Measurements from ENCODE around the gene KCTD12. TPM values are rescaled to one million over a fixed set of nuclear protein-coding genes. Genes with fewer than 3 reads are reported as not detected.

KCTD12 gene
- polyA plus RNA-seq: 101 TPM
- long read RNA-seq, donor 1, full-length matches to known transcripts: 40 of 40 reads
- long read RNA-seq, donor 1, partial matches to known transcripts: 0 of 40 reads
- long read RNA-seq, donor 1, other reads (novel, unspliced or antisense): 0 of 40 reads
- long read RNA-seq, donor 2, full-length matches to known transcripts: 92 of 92 reads
- long read RNA-seq, donor 2, partial matches to known transcripts: 0 of 92 reads
- long read RNA-seq, donor 2, other reads (novel, unspliced or antisense): 0 of 92 reads
- long read RNA-seq, donor 3: 0 reads
- long read RNA-seq, donor 4, full-length matches to known transcripts: 6 of 6 reads
- long read RNA-seq, donor 4, partial matches to known transcripts: 0 of 6 reads
- long read RNA-seq, donor 4, other reads (novel, unspliced or antisense): 0 of 6 reads
- long read RNA-seq, donor 5, full-length matches to known transcripts: 58 of 58 reads
- long read RNA-seq, donor 5, partial matches to known transcripts: 0 of 58 reads
- long read RNA-seq, donor 5, other reads (novel, unspliced or antisense): 0 of 58 reads
- long read RNA-seq, donor 6, full-length matches to known transcripts: 107 of 107 reads
- long read RNA-seq, donor 6, partial matches to known transcripts: 0 of 107 reads
- long read RNA-seq, donor 6, other reads (novel, unspliced or antisense): 0 of 107 reads
- long read RNA-seq, donor 7, full-length matches to known transcripts: 85 of 85 reads
- long read RNA-seq, donor 7, partial matches to known transcripts: 0 of 85 reads
- long read RNA-seq, donor 7, other reads (novel, unspliced or antisense): 0 of 85 reads
- long read RNA-seq, donor 8, full-length matches to known transcripts: 111 of 111 reads
- long read RNA-seq, donor 8, partial matches to known transcripts: 0 of 111 reads
- long read RNA-seq, donor 8, other reads (novel, unspliced or antisense): 0 of 111 reads
- long read RNA-seq, donor 9, full-length matches to known transcripts: 51 of 51 reads
- long read RNA-seq, donor 9, partial matches to known transcripts: 0 of 51 reads
- long read RNA-seq, donor 9, other reads (novel, unspliced or antisense): 0 of 51 reads
- long read RNA-seq, donor 10, full-length matches to known transcripts: 99 of 99 reads
- long read RNA-seq, donor 10, partial matches to known transcripts: 0 of 99 reads
- long read RNA-seq, donor 10, other reads (novel, unspliced or antisense): 0 of 99 reads
- long read RNA-seq, donor 11, full-length matches to known transcripts: 67 of 67 reads
- long read RNA-seq, donor 11, partial matches to known transcripts: 0 of 67 reads
- long read RNA-seq, donor 11, other reads (novel, unspliced or antisense): 0 of 67 reads

GRCh38 chr13:76886292-76887075, at the start of gene KCTD12:
Gene KCTD12, minus strand, starts transcription at chr13:76886405. Its CDS starts 257 bp downstream, at chr13:76886148.
- Histone ChIP-seq H3K27ac (ENCODE audit: low read length) (peak within 1 kb of the TSS; percentile 82), H3K4me3 (ENCODE audit: low read length) (peak within 1 kb of the TSS; percentile 88), H3K27me3 (ENCODE audit: control insufficient read depth, insufficient read depth, low read length) (no peaks in the 10 kb centered on the region), H3K9me3 (ENCODE audit: control insufficient read depth, low read depth, low read length) (no peaks in the 10 kb centered on the region), H3K4me1 (ENCODE audit: control insufficient read depth, insufficient read depth, low read length) (peaks cover 14% of the 10 kb centered on the region), H3K36me3 (ENCODE audit: control insufficient read depth, insufficient read depth, low read length) (peaks cover 6% of the 10 kb centered on the region)
- peak; percentile 77 to 87 for DNase-seq
- WGBS (ENCODE audit: insufficient coverage, low lambda C conversion rate): no CpG with 5 or more reads among the region's 83 CpGs

DNA sequence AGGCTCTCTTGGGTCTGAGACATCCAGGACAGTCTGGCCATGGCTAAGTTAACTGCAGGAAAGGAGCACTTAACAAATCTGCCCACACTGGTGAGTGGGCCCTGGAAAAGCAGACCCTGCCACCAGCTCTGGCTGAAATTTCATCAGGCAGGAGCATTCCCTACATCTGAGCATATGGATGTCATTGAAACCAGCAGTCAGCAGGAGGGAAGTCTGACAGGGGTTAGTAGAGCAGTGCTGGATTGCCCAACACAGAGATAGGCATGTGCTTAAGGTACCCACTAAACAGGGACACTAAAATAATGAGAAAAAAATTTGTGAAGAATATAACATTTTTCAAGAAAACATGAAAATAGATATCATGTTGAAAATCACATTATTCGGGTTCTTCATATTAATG, 48.5 kb upstream of the KCTD12 start:
- Histone ChIP-seq H3K36me3 (ENCODE audit: control insufficient read depth, insufficient read depth, low read length) (no peaks in the 10 kb centered on the region), H3K27ac (ENCODE audit: low read length) (no peak overlapping the region), H3K4me1 (ENCODE audit: control insufficient read depth, insufficient read depth, low read length) (no peaks in the 10 kb centered on the region), H3K4me3 (ENCODE audit: low read length) (no peak overlapping the region), H3K9me3 (ENCODE audit: control insufficient read depth, low read depth, low read length) (peaks cover 2% of the 10 kb centered on the region), H3K27me3 (ENCODE audit: control insufficient read depth, insufficient read depth, low read length) (no peaks in the 10 kb centered on the region)
- 100% methylated on average over 1 of the region's 1 CpG for WGBS (ENCODE audit: insufficient coverage, low lambda C conversion rate)
- DNase-seq: no peak

DNA sequence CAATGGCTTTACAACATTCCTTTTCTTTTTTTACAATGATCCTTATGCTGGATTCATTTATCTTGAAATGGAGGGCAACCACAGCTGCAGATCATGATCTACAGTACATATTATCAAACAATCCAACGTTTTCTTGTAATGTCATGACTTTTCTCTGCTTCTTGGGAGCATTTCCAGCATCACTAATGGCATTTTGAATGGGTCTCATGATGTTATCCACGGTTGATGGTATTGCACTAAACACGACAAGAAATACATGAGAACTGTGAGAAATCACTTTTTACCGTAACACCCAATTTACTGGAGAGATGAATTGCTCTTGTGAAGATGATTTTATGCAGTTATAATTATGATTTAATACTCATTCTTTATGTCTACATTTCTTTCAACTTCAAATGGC, 45.9 kb upstream of the KCTD12 start:
- no peaks in the 10 kb centered on the region for H3K27me3 ChIP-seq (ENCODE audit: control insufficient read depth, insufficient read depth, low read length)
- H3K4me1 ChIP-seq (ENCODE audit: control insufficient read depth, insufficient read depth, low read length): peaks cover 11% of the 10 kb centered on the region
- WGBS (ENCODE audit: insufficient coverage, low lambda C conversion rate): 67% methylated on average over 2 of the region's 4 CpGs
- H3K4me3 ChIP-seq (ENCODE audit: low read length): no peak overlapping the region
- H3K36me3 ChIP-seq (ENCODE audit: control insufficient read depth, insufficient read depth, low read length): no peaks in the 10 kb centered on the region
- H3K27ac ChIP-seq (ENCODE audit: low read length): no peak overlapping the region
- peaks cover 2% of the 10 kb centered on the region for H3K9me3 ChIP-seq (ENCODE audit: control insufficient read depth, low read depth, low read length)
- no peak for DNase-seq

DNA sequence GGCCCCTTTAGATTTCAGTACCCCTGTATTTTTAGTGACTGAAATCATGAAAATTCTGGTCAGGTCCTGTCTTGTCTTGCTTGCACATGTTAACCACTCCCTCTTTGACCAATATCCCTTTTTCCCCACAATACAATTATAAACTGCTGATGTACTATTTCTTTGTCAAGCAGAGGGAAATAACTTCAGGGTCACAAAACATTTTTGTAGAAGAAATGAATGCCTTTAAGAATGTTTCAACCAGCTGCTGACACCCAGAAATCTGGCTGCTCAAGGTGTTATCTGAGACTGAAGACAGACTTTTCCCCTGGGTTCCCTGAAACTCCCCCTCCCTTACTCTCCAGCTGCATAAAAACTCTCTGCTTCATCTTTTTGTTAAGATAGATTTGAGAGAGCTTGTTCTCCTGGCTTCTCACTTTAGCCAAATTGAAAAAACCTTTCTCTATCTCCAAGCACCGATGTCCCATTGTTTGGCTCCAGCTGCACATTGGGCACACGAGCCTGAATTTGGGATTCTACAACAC, 43.7 kb upstream of the KCTD12 start:
- peaks cover 2% of the 10 kb centered on the region for H3K9me3 ChIP-seq (ENCODE audit: control insufficient read depth, low read depth, low read length)
- peaks cover 17% of the 10 kb centered on the region for H3K4me1 ChIP-seq (ENCODE audit: control insufficient read depth, insufficient read depth, low read length)
- no peaks in the 10 kb centered on the region for H3K36me3 ChIP-seq (ENCODE audit: control insufficient read depth, insufficient read depth, low read length)
- no peak overlapping the region for H3K27ac ChIP-seq (ENCODE audit: low read length)
- 100% methylated on average over 1 of the region's 2 CpGs for WGBS (ENCODE audit: insufficient coverage, low lambda C conversion rate)
- DNase-seq: no peak
- no peak overlapping the region for H3K4me3 ChIP-seq (ENCODE audit: low read length)
- no peaks in the 10 kb centered on the region for H3K27me3 ChIP-seq (ENCODE audit: control insufficient read depth, insufficient read depth, low read length)

GRCh38 chr13:76929320-76929719, 43.1 kb upstream of the KCTD12 start:
- H3K4me1 ChIP-seq (ENCODE audit: control insufficient read depth, insufficient read depth, low read length): peaks cover 18% of the 10 kb centered on the region
- peaks cover 2% of the 10 kb centered on the region for H3K9me3 ChIP-seq (ENCODE audit: control insufficient read depth, low read depth, low read length)
- DNase-seq: no peak
- H3K36me3 ChIP-seq (ENCODE audit: control insufficient read depth, insufficient read depth, low read length): no peaks in the 10 kb centered on the region
- H3K27me3 ChIP-seq (ENCODE audit: control insufficient read depth, insufficient read depth, low read length): no peaks in the 10 kb centered on the region
- H3K27ac ChIP-seq (ENCODE audit: low read length): no peak overlapping the region
- no peak overlapping the region for H3K4me3 ChIP-seq (ENCODE audit: low read length)
- WGBS (ENCODE audit: insufficient coverage, low lambda C conversion rate): 88% methylated on average over 4 of the region's 8 CpGs

GRCh38 chr13:76928456-76928855, 42.3 kb upstream of the KCTD12 start:
- no peak overlapping the region for H3K4me3 ChIP-seq (ENCODE audit: low read length)
- H3K36me3 ChIP-seq (ENCODE audit: control insufficient read depth, insufficient read depth, low read length): no peaks in the 10 kb centered on the region
- H3K27ac ChIP-seq (ENCODE audit: low read length): no peak overlapping the region
- H3K9me3 ChIP-seq (ENCODE audit: control insufficient read depth, low read depth, low read length): peaks cover 2% of the 10 kb centered on the region
- WGBS (ENCODE audit: insufficient coverage, low lambda C conversion rate): no CpG with 5 or more reads among the region's 3 CpGs
- no peaks in the 10 kb centered on the region for H3K27me3 ChIP-seq (ENCODE audit: control insufficient read depth, insufficient read depth, low read length)
- no peak for DNase-seq
- H3K4me1 ChIP-seq (ENCODE audit: control insufficient read depth, insufficient read depth, low read length): peaks cover 26% of the 10 kb centered on the region

DNA sequence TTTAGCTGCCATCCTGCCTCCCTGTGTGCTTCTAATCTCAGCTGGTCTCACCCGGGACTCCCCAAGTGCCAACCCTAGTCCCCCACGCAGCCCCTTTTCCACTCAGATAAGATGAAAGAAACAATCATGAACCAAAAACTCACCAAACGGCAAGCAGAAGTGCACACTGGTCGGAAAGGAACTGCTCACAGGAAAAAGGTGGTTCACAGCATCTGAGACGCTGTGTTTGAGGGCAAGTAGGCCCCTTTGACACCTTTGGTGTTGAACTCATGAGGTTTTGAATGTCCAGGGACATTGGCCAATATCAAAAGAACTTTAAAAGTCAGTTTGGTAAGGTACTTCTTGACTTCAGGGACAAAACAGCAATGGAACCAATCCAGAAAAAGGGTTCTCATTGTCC, 41.8 kb upstream of the KCTD12 start:
- no CpG with 5 or more reads among the region's 5 CpGs for WGBS (ENCODE audit: insufficient coverage, low lambda C conversion rate)
- Histone ChIP-seq H3K9me3 (ENCODE audit: control insufficient read depth, low read depth, low read length) (peaks cover 2% of the 10 kb centered on the region), H3K4me1 (ENCODE audit: control insufficient read depth, insufficient read depth, low read length) (peaks cover 31% of the 10 kb centered on the region), H3K4me3 (ENCODE audit: low read length) (no peak overlapping the region), H3K36me3 (ENCODE audit: control insufficient read depth, insufficient read depth, low read length) (no peaks in the 10 kb centered on the region), H3K27ac (ENCODE audit: low read length) (no peak overlapping the region), H3K27me3 (ENCODE audit: control insufficient read depth, insufficient read depth, low read length) (no peaks in the 10 kb centered on the region)
- no peak for DNase-seq

DNA sequence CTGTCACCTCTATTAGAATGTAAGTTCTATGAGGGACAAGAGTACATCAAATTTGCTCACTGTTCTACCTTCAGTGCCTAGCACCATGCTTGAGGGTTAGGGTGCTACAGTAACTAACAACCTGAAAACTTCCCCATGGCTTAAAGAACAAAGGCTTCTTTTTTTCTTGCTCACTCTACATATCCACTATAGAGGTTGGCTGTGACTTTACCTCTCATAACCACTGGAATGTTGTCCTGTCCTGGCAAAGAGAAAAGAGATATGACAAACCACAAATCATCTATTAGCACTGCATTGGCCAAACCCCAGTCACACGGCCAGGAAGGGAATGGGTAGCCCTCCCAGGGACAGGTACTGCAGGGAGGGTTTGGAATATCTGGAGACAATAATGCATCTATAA, 38.9 kb upstream of the KCTD12 start:
- H3K27ac ChIP-seq (ENCODE audit: low read length): no peak overlapping the region
- DNase-seq: no peak
- WGBS (ENCODE audit: insufficient coverage, low lambda C conversion rate): no CpG with 5 or more reads among the region's 1 CpG

GRCh38 chr13:76921516-76921915, 35.3 kb upstream of the KCTD12 start:
- DNase-seq: no peak

More for the DNA sequence above, 38.9 kb upstream of the KCTD12 start:
- Histone ChIP-seq H3K4me3 (ENCODE audit: low read length) (no peak overlapping the region), H3K36me3 (ENCODE audit: control insufficient read depth, insufficient read depth, low read length) (no peaks in the 10 kb centered on the region), H3K27me3 (ENCODE audit: control insufficient read depth, insufficient read depth, low read length) (no peaks in the 10 kb centered on the region), H3K9me3 (ENCODE audit: control insufficient read depth, low read depth, low read length) (no peaks in the 10 kb centered on the region), H3K4me1 (ENCODE audit: control insufficient read depth, insufficient read depth, low read length) (peaks cover 33% of the 10 kb centered on the region)

More at GRCh38 chr13:76921516-76921915, 35.3 kb upstream of the KCTD12 start:
- Histone ChIP-seq H3K4me3 (ENCODE audit: low read length) (no peak overlapping the region), H3K9me3 (ENCODE audit: control insufficient read depth, low read depth, low read length) (no peaks in the 10 kb centered on the region), H3K36me3 (ENCODE audit: control insufficient read depth, insufficient read depth, low read length) (no peaks in the 10 kb centered on the region), H3K27me3 (ENCODE audit: control insufficient read depth, insufficient read depth, low read length) (no peaks in the 10 kb centered on the region), H3K27ac (ENCODE audit: low read length) (no peak overlapping the region), H3K4me1 (ENCODE audit: control insufficient read depth, insufficient read depth, low read length) (peaks cover 24% of the 10 kb centered on the region)
- no CpG with 5 or more reads among the region's 1 CpG for WGBS (ENCODE audit: insufficient coverage, low lambda C conversion rate)

Data from large intestine (tissue), 12 donors.